ENCODE measurements around the gene JAK1. TPM values are rescaled to one million over a fixed set of nuclear protein-coding genes. Genes with fewer than 3 reads are reported as not detected.

The JAK1 gene
- total RNA-seq, 1 donor from 2014 or later: 75.1 TPM

DNA sequence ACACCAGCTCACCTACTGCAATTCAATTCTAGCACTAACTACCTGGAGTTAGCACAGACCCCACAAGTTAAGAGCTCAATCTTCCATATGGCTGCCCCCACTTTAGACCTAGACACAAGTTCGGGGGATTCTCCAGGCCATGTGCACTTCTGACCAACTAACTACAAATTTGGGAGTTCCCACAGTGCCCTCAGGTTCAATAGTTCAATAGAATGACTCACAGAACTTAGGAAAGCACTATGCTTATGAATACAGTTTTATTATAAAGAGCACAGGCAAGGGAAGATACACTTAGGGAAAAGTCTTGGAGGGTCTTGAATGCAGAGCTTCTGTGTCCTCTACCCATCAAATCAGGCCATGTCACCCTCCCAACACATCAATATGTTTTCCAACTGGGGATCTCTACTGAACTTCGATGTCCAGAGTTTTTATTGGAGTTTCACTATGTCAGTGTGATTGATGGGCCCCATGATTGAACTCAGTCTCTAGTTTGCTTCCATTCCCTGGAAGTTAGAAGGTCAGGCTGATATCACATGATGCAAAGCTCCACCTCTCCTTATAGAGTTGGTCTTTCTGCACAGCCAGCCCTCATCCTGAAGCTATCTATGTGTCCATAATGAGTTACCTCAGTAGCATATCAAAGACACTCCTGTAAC is 175.4 kb downstream of the JAK1 start:
- no peak for DNase-seq (ENCODE audit: low read depth)

Other genes with a start within 250 kb of the JAK1 start
- gene RAVER2, start 221.5 kb downstream of the JAK1 start, total RNA-seq: 0.11 TPM in 1 of 2 replicates, not detected in the other
- 12.5 and 15.1 TPM in 2 replicates for gene AK4, start 181.7 kb upstream of the JAK1 start, total RNA-seq

All from myocyte (in vitro differentiated cells).